RPMI8226 (cell line): ENCODE data around the gene DNAJC1.

Experiments
- DNase-seq: peaks from one replicate; pipeline ENCODE4 v3.0.0-alpha.2; 2015

The DNAJC1 gene

GRCh38 chr10:21954690-21955089, 48.8 kb downstream of the DNAJC1 start:
- no peak for DNase-seq

GRCh38 chr10:21954132-21954531, 49.4 kb downstream of the DNAJC1 start:
- DNase-seq = no peak

GRCh38 chr10:21953585-21954057, 49.9 kb downstream of the DNAJC1 start:
- DNase-seq = peak; percentile 36

GRCh38 chr10:21950566-21950965, 53.0 kb downstream of the DNAJC1 start:
- no peak for DNase-seq

GRCh38 chr10:21946946-21947345, 56.6 kb downstream of the DNAJC1 start:
- no peak for DNase-seq

GRCh38 chr10:21944727-21945386, 58.7 kb downstream of the DNAJC1 start:
- no peak for DNase-seq

GRCh38 chr10:21943633-21944265, 59.8 kb downstream of the DNAJC1 start:
- DNase-seq = peak; percentile 3

GRCh38 chr10:21935439-21936023, 68.0 kb downstream of the DNAJC1 start:
- DNase-seq = no peak

- DNase-seq = no peak
Measured at GRCh38 chr10:21934307-21934706, 69.2 kb downstream of the DNAJC1 start.

GRCh38 chr10:21929070-21929469, 74.5 kb downstream of the DNAJC1 start:
- DNase-seq = no peak

GRCh38 chr10:21927631-21928353, 75.7 kb downstream of the DNAJC1 start:
- DNase-seq = no peak

- DNase-seq = no peak
Measured at GRCh38 chr10:21926949-21927348, 76.6 kb downstream of the DNAJC1 start.

- no peak for DNase-seq
Measured at GRCh38 chr10:21926358-21926925, 77.1 kb downstream of the DNAJC1 start.

GRCh38 chr10:21925851-21926250, 77.7 kb downstream of the DNAJC1 start:
- DNase-seq = no peak

GRCh38 chr10:21924511-21924910, 79.0 kb downstream of the DNAJC1 start:
- DNase-seq = no peak

- DNase-seq = no peak
Measured at GRCh38 chr10:21920633-21921032, 82.9 kb downstream of the DNAJC1 start.

GRCh38 chr10:21919906-21920305, 83.6 kb downstream of the DNAJC1 start:
- no peak for DNase-seq

GRCh38 chr10:21919117-21919516, 84.4 kb downstream of the DNAJC1 start:
- no peak for DNase-seq

GRCh38 chr10:21912625-21913024, 90.9 kb downstream of the DNAJC1 start:
- no peak for DNase-seq

GRCh38 chr10:21910798-21911197, 92.7 kb downstream of the DNAJC1 start:
- DNase-seq = no peak

GRCh38 chr10:21907436-21907835, 96.1 kb downstream of the DNAJC1 start:
- DNase-seq = no peak

- no peak for DNase-seq
Measured at GRCh38 chr10:21904930-21905329, 98.6 kb downstream of the DNAJC1 start.

- no peak for DNase-seq
Measured at GRCh38 chr10:21899736-21900135, 103.8 kb downstream of the DNAJC1 start.
